Neutrophil (primary cell): Measurements from ENCODE around the gene MOAP1.

Experiments
- H3K27ac ChIP-seq: fragments of 200-600 bp; sonication (generic); 2 replicates; pipeline ENCODE4 v1.5.1; 2016; ENCODE audit warnings: mild to moderate bottlenecking, moderate library complexity
- H3K27me3 ChIP-seq: fragments of 200-600 bp; sonication (generic); 2 replicates; pipeline ENCODE4 v1.6.0; 2016; ENCODE audit warnings: mild to moderate bottlenecking
- H3K36me3 ChIP-seq: fragments of 200-600 bp; sonication (generic); 2 replicates; pipeline ENCODE4 v1.5.1; 2017
- H3K4me1 ChIP-seq, 2 experiments: fragments of 200-600 bp in 1 of 2; sonication (generic) in 1 of 2; 1 replicate in 1 of 2; 2 replicates in 1 of 2; pipeline versions ENCODE4 v1.5.1 to v1.6.1; 2013 to 2016; ENCODE audit warnings: low read depth in 1 of 2, low read length in 1 of 2, mild to moderate bottlenecking in 1 of 2, moderate library complexity in 1 of 2; ENCODE audit not compliant: control insufficient read depth in 1 of 2, insufficient read depth in 1 of 2
- H3K4me3 ChIP-seq, 2 experiments: fragments of 200-600 bp in 1 of 2; sonication (generic) in 1 of 2; 1 replicate in 1 of 2; 2 replicates in 1 of 2; pipeline ENCODE4 v1.5.1; 2013 to 2016; ENCODE audit warnings: low read depth in 1 of 2, low read length in 1 of 2, mild to moderate bottlenecking in 1 of 2, moderate library complexity in 1 of 2
- H3K9me3 ChIP-seq: fragments of 200-600 bp; sonication (generic); 2 replicates; pipeline ENCODE4 v1.5.1; 2016
- TF ChIP-seq, protein P1 (sequence below): fragments of 200-600 bp; sonication (generic); IDR thresholded peaks from 2 replicates; pipeline ENCODE4 v1.5.1; 2016; ENCODE audit warnings: antibody characterized with exemption

MOAP1 gene

GRCh38 chr14:93207468-93208308 is 23.0 kb upstream of the MOAP1 start:
- peak overlapping the region; percentile 82 for H3K27ac ChIP-seq
- H3K4me3 ChIP-seq = peak overlapping the region; percentile 80 to 91
- H3K36me3 ChIP-seq = peaks cover 8% of the 10 kb centered on the region
- H3K27me3 ChIP-seq = no peaks in the 10 kb centered on the region
- peaks cover 20 to 24% of the 10 kb centered on the region in 2 experiments for H3K4me1 ChIP-seq
- TF ChIP-seq, protein P1, sequence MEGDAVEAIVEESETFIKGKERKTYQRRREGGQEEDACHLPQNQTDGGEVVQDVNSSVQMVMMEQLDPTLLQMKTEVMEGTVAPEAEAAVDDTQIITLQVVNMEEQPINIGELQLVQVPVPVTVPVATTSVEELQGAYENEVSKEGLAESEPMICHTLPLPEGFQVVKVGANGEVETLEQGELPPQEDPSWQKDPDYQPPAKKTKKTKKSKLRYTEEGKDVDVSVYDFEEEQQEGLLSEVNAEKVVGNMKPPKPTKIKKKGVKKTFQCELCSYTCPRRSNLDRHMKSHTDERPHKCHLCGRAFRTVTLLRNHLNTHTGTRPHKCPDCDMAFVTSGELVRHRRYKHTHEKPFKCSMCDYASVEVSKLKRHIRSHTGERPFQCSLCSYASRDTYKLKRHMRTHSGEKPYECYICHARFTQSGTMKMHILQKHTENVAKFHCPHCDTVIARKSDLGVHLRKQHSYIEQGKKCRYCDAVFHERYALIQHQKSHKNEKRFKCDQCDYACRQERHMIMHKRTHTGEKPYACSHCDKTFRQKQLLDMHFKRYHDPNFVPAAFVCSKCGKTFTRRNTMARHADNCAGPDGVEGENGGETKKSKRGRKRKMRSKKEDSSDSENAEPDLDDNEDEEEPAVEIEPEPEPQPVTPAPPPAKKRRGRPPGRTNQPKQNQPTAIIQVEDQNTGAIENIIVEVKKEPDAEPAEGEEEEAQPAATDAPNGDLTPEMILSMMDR = no peak
- no peaks in the 10 kb centered on the region for H3K9me3 ChIP-seq

GRCh38 chr14:93206793-93207467 is 22.2 kb upstream of the MOAP1 start, which contains the start of the genes GON7 and UBR7:
Gene GON7 (minus strand): TSS chr14:93207065. CDS start chr14:93207037, 28 bp downstream.
Gene UBR7 (plus strand): TSS chr14:93207256. CDS start chr14:93207292, 36 bp downstream.
- Histone ChIP-seq H3K27me3 (no peaks in the 10 kb centered on the region), H3K4me3 (peak within 1 kb of the TSS; percentile 80 to 91), H3K27ac (peak within 1 kb of the TSS; percentile 82), H3K4me1 (peaks cover 20 to 24% of the 10 kb centered on the region in 2 experiments), H3K9me3 (no peaks in the 10 kb centered on the region), H3K36me3 (peaks cover under 1% of the 10 kb centered on the region)
- TF ChIP-seq, protein P1 = peak; percentile 74

DNA sequence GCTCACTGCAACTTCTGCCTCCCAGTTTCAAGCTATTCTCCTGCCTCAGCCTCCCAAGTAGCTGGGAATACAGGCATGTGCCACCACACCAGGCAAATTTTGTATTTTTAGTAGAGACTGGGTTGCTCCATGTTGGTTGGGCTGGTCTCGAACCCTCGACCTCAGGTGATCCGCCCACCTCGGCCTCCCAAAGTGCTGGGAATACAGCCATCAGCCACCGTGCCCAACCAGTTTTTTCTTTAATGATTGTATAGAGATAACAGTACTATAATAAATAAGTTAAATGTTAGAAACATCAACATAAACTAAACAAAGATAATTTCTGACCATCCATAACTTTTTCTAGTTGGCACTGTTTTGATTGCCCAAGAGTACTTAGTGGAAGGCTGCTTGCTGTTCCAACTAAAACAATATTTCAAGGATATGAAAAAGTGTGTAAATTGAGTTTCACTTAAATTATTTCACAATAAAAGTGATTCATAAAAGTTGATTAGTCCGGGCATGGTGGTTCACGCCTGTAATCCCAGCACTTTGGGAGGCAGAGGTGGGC is 16.5 kb upstream of the MOAP1 start:
- Histone ChIP-seq H3K36me3 (no peaks in the 10 kb centered on the region), H3K27ac (no peak overlapping the region), H3K27me3 (no peaks in the 10 kb centered on the region), H3K9me3 (no peaks in the 10 kb centered on the region), H3K4me3 (no peak overlapping the region), H3K4me1 (peaks cover 7% of the 10 kb centered on the region in 2 experiments)
- TF ChIP-seq, protein P1 = no peak

DNA sequence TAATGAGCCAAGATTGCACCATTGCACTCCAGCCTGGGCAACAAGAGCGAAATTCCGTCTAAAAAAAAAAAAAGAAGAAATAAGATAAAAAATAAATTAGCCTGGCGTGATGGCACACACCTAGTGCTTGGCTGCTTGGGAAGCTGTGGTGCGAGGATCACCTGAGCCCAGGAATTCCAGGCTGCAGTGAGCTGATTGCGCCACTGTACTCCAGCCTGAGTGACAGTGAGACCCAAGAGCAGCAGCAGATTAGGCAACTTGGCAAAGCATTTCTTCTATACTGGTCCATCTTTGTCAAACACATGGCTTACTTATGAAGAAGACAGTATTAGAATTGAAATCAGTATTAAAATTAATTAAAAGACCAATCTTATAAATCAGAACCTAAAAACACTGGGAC is 15.9 kb upstream of the MOAP1 start:
- H3K4me1 ChIP-seq = no peaks in the 10 kb centered on the region
- no peak overlapping the region for H3K27ac ChIP-seq
- H3K36me3 ChIP-seq = no peaks in the 10 kb centered on the region
- H3K27me3 ChIP-seq = no peaks in the 10 kb centered on the region
- H3K9me3 ChIP-seq = no peaks in the 10 kb centered on the region
- no peak overlapping the region for H3K4me3 ChIP-seq
- TF ChIP-seq, protein P1 = no peak

DNA sequence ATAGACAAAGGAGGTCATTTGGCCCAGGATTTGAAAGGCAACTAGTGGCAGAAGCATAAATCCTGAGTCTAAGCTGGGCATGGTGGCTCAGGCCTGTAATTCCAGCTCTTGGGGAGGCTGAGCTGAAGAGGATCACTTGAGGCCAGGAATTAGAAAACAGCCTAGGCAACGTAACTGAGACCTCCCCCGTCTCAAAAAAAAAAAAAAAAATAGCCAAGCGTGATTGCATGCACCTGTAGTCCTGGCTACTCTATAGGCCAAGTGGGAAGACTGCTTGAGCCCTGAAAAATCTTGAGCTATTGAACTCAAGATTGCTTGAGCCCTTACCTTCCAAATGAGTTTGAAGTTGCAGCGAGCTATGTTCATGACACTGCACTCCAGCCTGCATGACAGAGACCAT is 14.3 kb upstream of the MOAP1 start:
- Histone ChIP-seq H3K4me1 (no peaks in the 10 kb centered on the region), H3K9me3 (no peaks in the 10 kb centered on the region), H3K36me3 (no peaks in the 10 kb centered on the region), H3K27me3 (no peaks in the 10 kb centered on the region), H3K27ac (no peak overlapping the region), H3K4me3 (no peak overlapping the region)
- TF ChIP-seq, protein P1 = no peak
